ENCODE results near the gene NCOA5. TPM values are rescaled to one million over a fixed set of nuclear protein-coding genes. Genes with fewer than 3 reads are reported as not detected.

NCOA5 gene
- total and polyA plus RNA-seq, 2 experiments from 2014 or later: 8.4 to 22.8 TPM

DNA sequence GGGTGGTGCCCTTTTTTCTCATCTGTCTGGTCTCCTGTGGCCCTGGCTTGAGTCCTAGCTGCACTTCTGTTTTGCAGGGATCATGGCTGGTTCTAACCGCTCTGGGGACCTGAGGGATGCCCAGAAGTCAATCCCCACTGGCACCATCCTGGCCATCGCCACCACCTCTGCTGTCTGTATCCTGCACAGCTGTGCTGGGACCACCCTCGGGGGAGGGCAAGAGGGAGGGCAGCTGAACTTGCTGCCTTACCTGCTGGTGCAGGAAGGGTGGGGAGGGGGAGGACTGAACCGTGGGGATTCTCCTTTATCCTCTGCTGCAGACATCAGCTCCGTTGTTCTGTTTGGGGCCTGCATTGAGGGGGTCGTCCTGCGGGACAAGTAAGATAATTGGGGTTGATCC is 46.2 kb downstream of the NCOA5 start:
- H3K27me3 Mint-ChIP-seq (ENCODE audit: insufficient read depth, low read depth, poor library complexity): peaks cover 18% of the 10 kb centered on the region
- no peaks in the 10 kb centered on the region for H3K9me2 ChIP-seq (ENCODE audit: insufficient read depth)
- H3K4me1 Mint-ChIP-seq: peaks cover 9% of the 10 kb centered on the region
- H3K4me2 ChIP-seq: no peak overlapping the region
- TF ChIP-seq STAT1 (IDR thresholded peaks at IDR 0.05; ENCODE audit: unreplicated experiment) (no peak), ZNF331 (CRISPR knock-in tag; IDR thresholded peaks at IDR 0.05; ENCODE audit: low read depth) (no peak), EZH2phosphoT487 (IDR thresholded peaks at IDR 0.05; ENCODE audit: unreplicated experiment) (no peak), POLR2AphosphoS5 (IDR thresholded peaks at IDR 0.05; ENCODE audit: low read depth) (no peak), ZNF462 (CRISPR knock-in tag; IDR thresholded peaks at IDR 0.05) (no peak)
- TF ChIP-seq, protein P1, sequence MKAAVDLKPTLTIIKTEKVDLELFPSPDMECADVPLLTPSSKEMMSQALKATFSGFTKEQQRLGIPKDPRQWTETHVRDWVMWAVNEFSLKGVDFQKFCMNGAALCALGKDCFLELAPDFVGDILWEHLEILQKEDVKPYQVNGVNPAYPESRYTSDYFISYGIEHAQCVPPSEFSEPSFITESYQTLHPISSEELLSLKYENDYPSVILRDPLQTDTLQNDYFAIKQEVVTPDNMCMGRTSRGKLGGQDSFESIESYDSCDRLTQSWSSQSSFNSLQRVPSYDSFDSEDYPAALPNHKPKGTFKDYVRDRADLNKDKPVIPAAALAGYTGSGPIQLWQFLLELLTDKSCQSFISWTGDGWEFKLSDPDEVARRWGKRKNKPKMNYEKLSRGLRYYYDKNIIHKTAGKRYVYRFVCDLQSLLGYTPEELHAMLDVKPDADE (IDR thresholded peaks at IDR 0.05): no peak
- H3K36me3 Mint-ChIP-seq (ENCODE audit: low read depth): no peaks in the 10 kb centered on the region; the same call in 2 of the 3 replicates
- ATAC-seq (no peak), DNase-seq (ENCODE audit: low spot score) (no peak)
- H3K27me3 ChIP-seq (ENCODE audit: insufficient read depth): peaks cover 13% of the 10 kb centered on the region
- H3K4me3 Mint-ChIP-seq: no peak overlapping the region
- H3K9me3 Mint-ChIP-seq: no peaks in the 10 kb centered on the region
- no peaks in the 10 kb centered on the region for H3K4me1 ChIP-seq (ENCODE audit: insufficient read depth)
- no peak overlapping the region for H3K27ac Mint-ChIP-seq
- H3K27ac ChIP-seq (ENCODE audit: low read depth): no peak overlapping the region
- no peak overlapping the region for H2AFZ ChIP-seq
- H4K20me1 ChIP-seq (replicated peaks; ENCODE audit: insufficient read depth): peaks cover 5% of the 10 kb centered on the region; the same call in 1 of the 2 replicates
- H3K79me2 ChIP-seq (replicated peaks; ENCODE audit: insufficient read depth): no peaks in the 10 kb centered on the region
- H3K36me3 ChIP-seq (ENCODE audit: insufficient read depth): no peaks in the 10 kb centered on the region
- H3F3A ChIP-seq (replicated peaks; ENCODE audit: low read depth): no peaks in the 10 kb centered on the region
- H3K4me3 ChIP-seq: no peak overlapping the region
